HG03064 (cell line): ENCODE measurements around the gene TACC2.

Experiments used
- ATAC-seq: cut with Tn5 transposase; IDR thresholded peaks from one replicate; pipeline ENCODE4 v1.9.1; 2021; ENCODE audit warnings: low read depth; ENCODE audit not compliant: unreplicated experiment

The TACC2 gene

GRCh38 chr10:122206471-122207065, 217.6 kb downstream of the TACC2 start:
- ATAC-seq: no peak

GRCh38 chr10:122207163-122207562, 218.2 kb downstream of the TACC2 start:
- ATAC-seq: no peak

DNA sequence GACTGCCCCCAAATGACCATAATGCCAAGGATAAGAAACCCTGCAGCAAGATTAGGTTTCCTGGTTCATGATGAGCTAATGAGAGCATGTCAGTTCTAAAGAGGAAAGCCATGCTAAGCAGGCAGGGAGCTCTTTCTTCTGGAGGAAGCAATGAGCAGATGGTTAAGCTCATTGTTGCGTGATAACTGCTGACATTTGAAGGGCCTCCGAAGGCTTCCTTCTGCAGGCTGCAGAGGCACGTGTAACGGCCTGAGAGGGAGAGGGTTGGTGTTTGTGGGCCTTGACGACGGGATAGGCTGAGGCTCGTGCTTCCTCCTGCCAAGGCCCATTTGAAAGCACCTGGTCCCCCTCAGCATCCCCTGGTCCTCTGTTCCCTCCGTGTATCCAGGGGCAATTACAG, 218.6 kb downstream of the TACC2 start:
- ATAC-seq: no peak

- no peak for ATAC-seq
These were observed 219.8 kb downstream of the TACC2 start for GRCh38 chr10:122208571-122209430.

GRCh38 chr10:122210481-122211265, 221.7 kb downstream of the TACC2 start:
- no peak for ATAC-seq

GRCh38 chr10:122213364-122213763, 224.4 kb downstream of the TACC2 start:
- no peak for ATAC-seq

DNA sequence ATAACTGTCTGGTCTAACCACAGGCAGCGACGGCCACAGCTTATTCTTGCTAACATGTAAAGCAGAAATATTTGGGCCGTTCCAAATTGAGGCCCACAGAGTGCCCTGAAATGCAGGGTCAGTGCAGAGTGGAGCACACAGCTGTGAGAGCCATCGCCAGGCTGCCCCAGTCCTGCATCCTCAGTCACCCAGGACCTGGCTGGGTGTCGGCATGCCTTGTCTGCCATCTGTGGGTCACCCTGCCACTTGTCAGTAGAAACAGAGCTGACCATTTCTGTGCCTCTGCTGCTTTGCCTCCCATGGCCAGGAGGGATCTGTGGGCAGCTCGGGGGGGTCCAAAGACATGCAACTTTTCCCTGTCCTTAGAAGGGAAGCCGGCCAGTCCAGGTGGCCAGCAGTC, 224.8 kb downstream of the TACC2 start:
- ATAC-seq: no peak

GRCh38 chr10:122216047-122216446, 227.1 kb downstream of the TACC2 start:
- ATAC-seq: no peak

GRCh38 chr10:122219340-122219739, 230.4 kb downstream of the TACC2 start:
- no peak for ATAC-seq

DNA sequence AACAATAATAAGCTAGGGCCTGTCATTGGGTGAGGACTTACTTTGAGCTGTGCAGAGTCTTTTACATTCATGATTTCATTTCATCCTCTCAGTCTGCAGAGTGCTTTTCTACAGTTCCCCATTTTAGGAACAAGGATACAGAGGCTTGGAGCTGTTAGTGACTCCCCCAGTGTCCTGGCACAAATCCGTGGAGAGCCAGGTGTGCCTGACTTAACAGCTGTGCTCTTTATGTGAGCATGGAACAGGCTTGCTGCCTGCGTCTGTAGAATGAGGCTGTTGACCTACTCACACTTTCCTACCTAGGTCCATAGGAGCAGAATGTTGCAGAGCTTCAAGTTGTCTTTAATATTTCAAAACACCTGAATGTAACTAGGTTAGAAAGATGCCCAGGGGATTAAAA, 231.8 kb downstream of the TACC2 start:
- no peak for ATAC-seq

- ATAC-seq: no peak
These were observed 233.0 kb downstream of the TACC2 start for GRCh38 chr10:122221958-122222357.

DNA sequence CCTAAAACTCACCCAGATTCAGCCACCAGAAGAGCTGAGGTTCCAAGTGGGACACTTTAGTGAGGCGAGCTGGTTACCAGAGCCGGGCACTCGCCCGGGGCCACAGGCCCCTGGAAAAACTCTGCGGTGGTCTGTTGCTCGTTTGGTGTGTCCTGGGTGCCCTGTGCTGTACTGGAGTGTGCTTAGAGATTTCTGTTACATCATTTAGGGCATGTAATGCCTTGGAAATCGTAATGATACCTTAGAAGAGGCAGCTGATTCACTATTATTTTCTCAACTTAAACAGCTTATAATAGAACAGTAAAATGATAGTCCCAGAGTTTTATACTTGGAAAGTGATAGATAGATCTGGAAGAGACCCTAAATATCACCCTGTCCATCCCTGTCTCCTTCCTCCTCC, 233.7 kb downstream of the TACC2 start:
- no peak for ATAC-seq

- no peak for ATAC-seq
These were observed 235.2 kb downstream of the TACC2 start for GRCh38 chr10:122224159-122224558.

DNA sequence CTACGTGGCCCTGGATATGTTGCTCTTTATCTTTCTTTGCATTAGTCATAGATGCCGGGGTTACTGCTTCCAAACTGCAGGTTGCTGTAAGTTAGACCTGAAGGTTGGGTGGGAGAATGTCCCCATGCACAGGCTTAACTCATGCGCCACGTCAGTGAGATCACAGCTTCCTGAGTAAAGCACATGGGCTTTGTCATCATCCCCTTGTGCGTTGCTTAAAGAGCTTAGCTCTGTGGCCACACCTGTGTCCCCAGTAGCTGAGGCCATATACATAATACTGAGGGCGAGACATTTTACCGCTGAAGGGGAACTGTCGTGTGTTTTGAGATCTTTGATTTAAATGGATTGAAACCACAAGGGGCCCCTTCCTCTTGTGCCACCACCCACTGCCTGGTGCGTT, 236.4 kb downstream of the TACC2 start:
- no peak for ATAC-seq

DNA sequence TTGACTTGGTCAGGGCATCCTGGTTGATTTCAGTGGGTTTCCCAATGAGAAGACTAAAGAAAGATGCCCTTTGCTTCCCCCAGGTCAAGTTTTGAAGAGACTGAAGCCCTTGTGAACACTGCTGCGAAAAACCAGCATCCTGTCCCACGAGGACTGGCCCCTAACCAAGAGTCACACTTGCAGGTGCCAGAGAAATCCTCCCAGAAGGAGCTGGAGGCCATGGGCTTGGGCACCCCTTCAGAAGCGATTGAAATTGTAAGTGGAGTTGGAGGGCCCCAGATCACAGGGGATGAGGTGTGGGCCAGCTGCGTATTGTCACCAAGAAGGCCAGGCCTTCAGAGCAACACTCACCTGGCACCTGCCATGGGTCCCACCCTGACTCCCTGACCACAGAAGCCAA, 238.8 kb downstream of the TACC2 start:
- no peak for ATAC-seq

GRCh38 chr10:122229666-122230065, 240.7 kb downstream of the TACC2 start:
- ATAC-seq: no peak

GRCh38 chr10:122230222-122230621, 241.3 kb downstream of the TACC2 start:
- no peak for ATAC-seq

DNA sequence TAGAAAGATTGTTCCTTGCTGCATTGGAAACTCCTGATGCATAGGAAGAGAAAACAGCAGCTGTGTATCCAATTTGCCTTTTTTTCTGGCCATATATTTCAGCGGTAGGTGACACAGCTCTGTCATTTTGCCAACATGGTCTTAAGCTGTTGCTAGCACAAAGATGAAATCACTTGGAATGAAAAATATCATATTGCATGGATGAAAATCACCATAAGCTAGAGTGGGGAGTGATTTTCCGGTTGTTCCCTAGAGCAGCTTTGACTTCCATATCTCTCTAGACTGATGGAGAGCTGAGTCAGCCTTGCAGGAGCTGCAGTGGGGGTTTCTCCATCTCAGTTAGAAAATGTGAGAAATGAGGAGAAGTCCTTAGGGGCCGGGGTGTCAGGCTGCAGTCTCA, 243.8 kb downstream of the TACC2 start:
- ATAC-seq: no peak

DNA sequence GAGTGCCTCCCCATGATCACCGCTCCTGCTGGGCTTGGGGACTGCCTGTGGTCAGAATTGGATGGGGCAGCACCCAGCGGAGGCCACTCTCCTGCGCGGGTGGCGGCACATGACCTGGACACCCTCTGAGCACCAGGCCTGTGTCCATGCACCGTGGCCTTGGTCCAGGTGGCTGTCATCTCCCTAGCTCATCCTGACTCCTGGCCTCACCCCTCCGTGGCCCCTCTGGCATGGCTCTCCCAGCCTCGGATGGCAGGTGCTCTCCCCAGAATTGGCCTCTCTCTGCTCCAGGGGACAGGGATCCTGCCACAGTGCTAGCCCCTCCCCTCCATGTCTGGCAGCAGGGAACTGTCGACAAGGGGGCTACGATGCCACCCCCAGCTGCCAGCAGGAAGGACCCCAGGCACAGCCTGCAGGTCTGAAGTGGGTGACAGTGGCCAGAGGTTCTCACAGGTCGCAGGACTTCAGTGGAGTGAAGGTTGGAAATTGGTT, 244.9 kb downstream of the TACC2 start:
- no peak for ATAC-seq

GRCh38 chr10:122234416-122234815, 245.5 kb downstream of the TACC2 start:
- no peak for ATAC-seq

GRCh38 chr10:122236690-122237306, 247.8 kb downstream of the TACC2 start:
- ATAC-seq: no peak
